22Rv1 (cell line): ENCODE results near the gene RIMS3.

ENCODE experiments used
- CTCF ChIP-seq: fragments of 450-650 bp; IDR thresholded peaks from 2 replicates; pipeline ENCODE4 v1.5.1; 2017; ENCODE audit warnings: mild to moderate bottlenecking
- ZFX ChIP-seq: fragments of 450-650 bp; IDR thresholded peaks from 2 replicates; pipeline ENCODE4 v1.6.1; 2017; ENCODE audit warnings: antibody characterized with exemption, borderline replicate concordance

- no peak for TF ChIP-seq CTCF
- TF ChIP-seq ZFX = no peak
These were observed 13.0 kb downstream of the RIMS3 start for GRCh38 chr1:40652468-40652867.
